ENCODE data around the gene CMIP. TPM values are rescaled to one million over a fixed set of nuclear protein-coding genes. Genes with fewer than 3 reads are reported as not detected.
A peak's percentile ranks its signal among the peaks of the same experiment; 100 is the strongest.

Gene CMIP
- total RNA-seq, 4 donors from 2014 or later: 40.0 to 69.6 (median 47.0) TPM

GRCh38 chr16:81543571-81543970 is 99.0 kb downstream of the CMIP start:
- peak overlapping the region in 1 of 4 donors; percentile 23 for H3K27ac ChIP-seq
- in situ Hi-C loops (cut with MboI; ENCODE audit: low pct_ligation_motif_present in 1 of 4, low pct_unique_long_range_greater_than_20kb in 1 of 4, low sequenced_read_pairs in 3 of 4): no loop called here
- H3K4me3 ChIP-seq: no peak overlapping the region
- intact Hi-C loops (cut with DNase I; ENCODE audit: low total_unique reads): no loop called here
- no peak for DNase-seq
- TF ChIP-seq EP300 (IDR thresholded peaks at IDR 0.05; ENCODE audit: low read depth): no peak
- no peak for TF ChIP-seq POLR2AphosphoS5 (IDR thresholded peaks at IDR 0.05)
- no peak for TF ChIP-seq POLR2A (IDR thresholded peaks at IDR 0.05)
- peaks cover 18 to 53% (median 33%) of the 10 kb centered on the region in 4 donors for H3K4me1 ChIP-seq
- no peaks in the 10 kb centered on the region for H3K27me3 ChIP-seq
- H3K9me3 ChIP-seq: no peaks in the 10 kb centered on the region
- WGBS, 2 donors (ENCODE audit: low coverage in 1 of 2): 65 to 80% methylated on average over 2 to 3 of the region's 3 CpGs
- H3K36me3 ChIP-seq: no peaks in the 10 kb centered on the region

DNA sequence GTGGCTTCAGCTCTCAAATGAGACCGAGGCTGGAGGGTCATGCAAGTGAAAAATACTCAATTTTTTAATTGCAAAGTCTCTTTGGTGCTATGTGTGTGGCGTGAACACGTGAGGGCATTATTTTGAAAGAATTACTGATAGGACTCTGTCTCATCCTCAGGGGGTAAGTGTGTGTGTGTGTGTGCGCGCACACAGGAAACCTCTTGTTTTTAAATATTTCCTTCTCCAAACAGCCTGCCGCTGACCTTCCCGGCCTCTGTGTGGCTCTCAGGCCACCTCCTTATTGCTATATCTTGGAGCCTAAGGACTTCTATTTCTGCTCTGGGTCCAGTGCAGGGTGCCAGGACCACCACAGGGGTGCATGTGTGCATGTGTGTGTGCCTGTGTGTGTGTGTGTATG is 99.7 kb downstream of the CMIP start:
- Histone ChIP-seq H3K9me3 (no peaks in the 10 kb centered on the region), H3K36me3 (no peaks in the 10 kb centered on the region), H3K27ac (peak overlapping the region in 2 of 4 donors; percentile 22 to 23), H3K27me3 (no peaks in the 10 kb centered on the region), H3K4me1 (peaks cover 23 to 53% (median 37%) of the 10 kb centered on the region in 4 donors), H3K4me3 (no peak overlapping the region)
- 54 to 60% methylated on average over 3 to 7 of the region's 7 CpGs for WGBS, 2 donors (ENCODE audit: low coverage in 1 of 2)
- intact Hi-C loops (cut with DNase I; ENCODE audit: low total_unique reads): no loop called here
- in situ Hi-C loops (cut with MboI; ENCODE audit: low pct_ligation_motif_present in 1 of 4, low pct_unique_long_range_greater_than_20kb in 1 of 4, low sequenced_read_pairs in 3 of 4): no loop called here
- no peak for DNase-seq
- TF ChIP-seq EP300 (IDR thresholded peaks at IDR 0.05; ENCODE audit: low read depth): no peak
- TF ChIP-seq POLR2A (IDR thresholded peaks at IDR 0.05): no peak
- TF ChIP-seq POLR2AphosphoS5 (IDR thresholded peaks at IDR 0.05): no peak
- TF ChIP-seq, protein P1, sequence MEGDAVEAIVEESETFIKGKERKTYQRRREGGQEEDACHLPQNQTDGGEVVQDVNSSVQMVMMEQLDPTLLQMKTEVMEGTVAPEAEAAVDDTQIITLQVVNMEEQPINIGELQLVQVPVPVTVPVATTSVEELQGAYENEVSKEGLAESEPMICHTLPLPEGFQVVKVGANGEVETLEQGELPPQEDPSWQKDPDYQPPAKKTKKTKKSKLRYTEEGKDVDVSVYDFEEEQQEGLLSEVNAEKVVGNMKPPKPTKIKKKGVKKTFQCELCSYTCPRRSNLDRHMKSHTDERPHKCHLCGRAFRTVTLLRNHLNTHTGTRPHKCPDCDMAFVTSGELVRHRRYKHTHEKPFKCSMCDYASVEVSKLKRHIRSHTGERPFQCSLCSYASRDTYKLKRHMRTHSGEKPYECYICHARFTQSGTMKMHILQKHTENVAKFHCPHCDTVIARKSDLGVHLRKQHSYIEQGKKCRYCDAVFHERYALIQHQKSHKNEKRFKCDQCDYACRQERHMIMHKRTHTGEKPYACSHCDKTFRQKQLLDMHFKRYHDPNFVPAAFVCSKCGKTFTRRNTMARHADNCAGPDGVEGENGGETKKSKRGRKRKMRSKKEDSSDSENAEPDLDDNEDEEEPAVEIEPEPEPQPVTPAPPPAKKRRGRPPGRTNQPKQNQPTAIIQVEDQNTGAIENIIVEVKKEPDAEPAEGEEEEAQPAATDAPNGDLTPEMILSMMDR (IDR thresholded peaks at IDR 0.05): no peak

DNA sequence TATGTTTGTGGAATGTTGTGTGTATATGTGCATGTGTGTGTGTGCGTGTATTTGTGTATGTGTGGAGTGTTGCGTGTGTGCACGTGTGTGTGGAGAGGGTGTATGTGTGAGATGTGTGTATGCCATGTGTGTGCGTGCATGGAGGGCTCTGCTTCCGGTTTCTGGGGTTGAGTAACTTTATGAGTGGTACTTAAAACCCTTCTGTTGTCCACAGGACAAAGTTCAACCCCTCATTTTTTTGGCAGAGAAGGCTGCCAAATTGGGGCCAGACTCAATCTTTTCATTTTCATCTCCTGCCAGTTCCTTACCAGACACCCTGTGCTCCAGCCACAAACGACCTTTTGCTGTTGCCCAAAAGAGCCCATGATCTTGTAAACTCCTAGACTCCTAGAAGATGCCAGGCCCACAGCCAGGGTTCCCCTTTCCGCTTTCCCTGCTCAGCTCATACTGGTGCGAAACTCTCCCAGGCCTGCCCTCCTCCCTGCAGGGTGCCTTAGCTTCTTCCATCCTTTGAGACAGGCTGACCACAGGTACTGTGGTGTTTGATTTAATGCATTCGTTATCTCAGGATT is 100.2 kb downstream of the CMIP start:
- Histone ChIP-seq H3K4me3 (no peak overlapping the region), H3K27me3 (no peaks in the 10 kb centered on the region), H3K4me1 (peaks cover 23 to 54% (median 40%) of the 10 kb centered on the region in 4 donors), H3K27ac (peak overlapping the region in 1 of 4 donors; percentile 22), H3K9me3 (no peaks in the 10 kb centered on the region), H3K36me3 (no peaks in the 10 kb centered on the region)
- in situ Hi-C loops (cut with MboI; ENCODE audit: low pct_ligation_motif_present in 1 of 4, low pct_unique_long_range_greater_than_20kb in 1 of 4, low sequenced_read_pairs in 3 of 4): no loop called here
- TF ChIP-seq, protein P1 (IDR thresholded peaks at IDR 0.05): no peak
- no peak for TF ChIP-seq EP300 (IDR thresholded peaks at IDR 0.05; ENCODE audit: low read depth)
- TF ChIP-seq POLR2A (IDR thresholded peaks at IDR 0.05): no peak
- TF ChIP-seq POLR2AphosphoS5 (IDR thresholded peaks at IDR 0.05): no peak
- WGBS, 2 donors (ENCODE audit: low coverage in 1 of 2): 46 to 57% methylated on average over 5 to 9 of the region's 9 CpGs
- no peak for DNase-seq
- intact Hi-C loops (cut with DNase I; ENCODE audit: low total_unique reads): no loop called here

DNA sequence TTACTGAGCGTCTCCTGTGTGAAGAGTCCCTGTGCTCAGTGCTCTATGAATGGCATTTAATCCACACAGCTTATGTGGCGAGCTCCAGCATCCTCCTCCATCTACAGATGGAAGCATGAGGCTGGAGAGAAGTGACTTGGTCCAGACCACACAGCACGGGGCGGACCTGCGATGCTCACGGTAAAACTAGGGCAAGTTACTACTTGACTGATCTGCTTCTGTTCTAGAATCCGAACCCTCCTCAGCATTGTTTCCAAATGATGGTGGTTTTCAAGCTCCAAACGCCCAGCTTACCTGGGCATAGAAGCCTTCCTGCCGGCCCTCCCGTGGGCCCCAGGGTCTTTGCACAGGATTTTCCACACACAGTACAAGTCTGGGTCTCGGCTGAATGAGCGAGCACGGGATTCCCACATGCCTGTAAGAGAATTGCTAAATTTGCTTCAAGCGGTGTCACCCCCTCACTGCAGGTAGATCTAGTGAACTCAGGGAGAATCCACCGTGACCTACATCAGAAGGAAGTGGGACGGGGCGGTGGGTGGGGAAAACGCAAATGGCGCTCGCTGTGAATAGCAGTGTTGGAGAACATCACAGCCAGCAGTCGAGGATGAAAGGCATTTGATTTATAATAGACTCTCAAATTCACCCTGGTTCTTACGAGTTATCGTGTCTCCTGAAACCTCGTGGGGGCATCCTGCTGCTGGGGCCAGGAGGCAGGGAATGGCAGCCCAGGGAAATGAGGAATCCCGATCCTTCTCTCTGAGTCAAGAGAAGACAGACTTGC is 101.1 kb downstream of the CMIP start:
- TF ChIP-seq POLR2AphosphoS5 (IDR thresholded peaks at IDR 0.05) (no peak), POLR2A (IDR thresholded peaks at IDR 0.05) (no peak), EP300 (IDR thresholded peaks at IDR 0.05; ENCODE audit: low read depth) (no peak)
- TF ChIP-seq, protein P1 (IDR thresholded peaks at IDR 0.05): no peak
- Histone ChIP-seq H3K9me3 (no peaks in the 10 kb centered on the region), H3K4me1 (peaks cover 23 to 59% (median 44%) of the 10 kb centered on the region in 4 donors), H3K36me3 (no peaks in the 10 kb centered on the region), H3K27me3 (no peaks in the 10 kb centered on the region), H3K4me3 (no peak overlapping the region), H3K27ac (no peak overlapping the region)
- intact Hi-C loops (cut with DNase I; ENCODE audit: low total_unique reads) (no loop called here), in situ Hi-C loops (cut with MboI; ENCODE audit: low pct_ligation_motif_present in 1 of 4, low pct_unique_long_range_greater_than_20kb in 1 of 4, low sequenced_read_pairs in 3 of 4) (no loop called here)
- WGBS, 2 donors (ENCODE audit: low coverage in 1 of 2): 93% methylated on average over 24 of the region's 25 CpGs; no CpG with 5 or more reads in 1 of the 2 donors
- no peak for DNase-seq

Data from transverse colon (tissue), 4 donors.